SK-N-SH treated with all-trans-retinoic acid at 6 μM for 48 hours (cell line): ENCODE measurements around the gene SMTNL2.

Experiments used
- CREB5 ChIP-seq: fragments of 250-450 bp; sonication (Bioruptor Pico); IDR thresholded peaks from 2 replicates; pipeline ENCODE4 v1.5.1; 2020; ENCODE audit warnings: low read depth, mild to moderate bottlenecking, moderate library complexity
- OSR1 ChIP-seq: fragments of 250-450 bp; sonication (Bioruptor Pico); IDR thresholded peaks from 2 replicates; pipeline ENCODE4 v1.8.0; 2022; ENCODE audit warnings: moderate library complexity, mild to moderate bottlenecking, inconsistent platforms
- PATZ1 ChIP-seq: fragments of 250-450 bp; sonication (Bioruptor Pico); IDR thresholded peaks from 2 replicates; pipeline ENCODE4 v1.8.0; 2020; ENCODE audit warnings: mild to moderate bottlenecking, moderate library complexity, borderline replicate concordance
- POU6F1 ChIP-seq: fragments of 250-450 bp; sonication (Bioruptor Pico); IDR thresholded peaks from 2 replicates; pipeline ENCODE4 v1.8.0; 2021; ENCODE audit warnings: low read depth, mild to moderate bottlenecking, moderate library complexity, borderline replicate concordance
- RARB ChIP-seq: fragments of 250-450 bp; sonication (Bioruptor Pico); IDR thresholded peaks from 2 replicates; pipeline ENCODE4 v1.8.0; 2021; ENCODE audit warnings: mild to moderate bottlenecking, moderate library complexity
- ZFP30 ChIP-seq: fragments of 450-650 bp; formaldehyde crosslinking; IDR thresholded peaks from 2 replicates; pipeline ENCODE4 v1.5.0; 2022; ENCODE audit warnings: mild to moderate bottlenecking, moderate library complexity

- no peak for TF ChIP-seq POU6F1 (CRISPR knock-in tag)
- TF ChIP-seq CREB5 (CRISPR knock-in tag): no peak
- TF ChIP-seq RARB: no peak
- TF ChIP-seq PATZ1: no peak
- no peak for TF ChIP-seq OSR1 (CRISPR knock-in tag)
- TF ChIP-seq ZFP30 (CRISPR knock-in tag): no peak
These were observed 35.4 kb upstream of the SMTNL2 start for GRCh38 chr17:4548721-4549531.
